Thyroid gland (tissue), 4 donors: ENCODE measurements around the gene HMGCLL1. TPM values are rescaled to one million over a fixed set of nuclear protein-coding genes. Genes with fewer than 3 reads are reported as not detected.

Experiments used
- DNase-seq, 2 donors: peaks; one replicate each; pipeline ENCODE4 v3.0.0-alpha.2; 2019
- H3K27ac ChIP-seq, 3 donors: fragments of 200-600 bp; sonication (generic); 1 replicate in 2 of 3; 2 replicates in 1 of 3; pipeline ENCODE4 v1.5.1; 2016 to 2019; ENCODE audit warnings: mild to moderate bottlenecking in 1 of 3, moderate library complexity in 1 of 3
- H3K27me3 ChIP-seq: fragments of 200-600 bp; sonication (generic); one replicate; pipeline ENCODE4 v1.5.1; 2019
- H3K36me3 ChIP-seq, 2 donors: fragments of 200-600 bp; sonication (generic); one replicate each; pipeline ENCODE4 v1.5.1; 2016 to 2019
- H3K4me1 ChIP-seq, 2 donors: fragments of 200-600 bp; sonication (generic); one replicate each; pipeline ENCODE4 v1.5.1; 2017 to 2019
- H3K4me3 ChIP-seq, 3 donors: fragments of 200-600 bp; sonication (generic); replicated peaks in 1 of 3; 1 replicate in 2 of 3; 2 replicates in 1 of 3; pipeline ENCODE4 v1.5.1; 2016; ENCODE audit warnings: mild to moderate bottlenecking in 1 of 3
- H3K9me3 ChIP-seq: fragments of 200-600 bp; sonication (generic); one replicate; pipeline ENCODE4 v1.5.1; 2017
- CTCF ChIP-seq, 6 experiments: fragments of 200-600 bp in 3 of 6; fragments of 450-650 bp in 3 of 6; sonication (generic) in 3 of 6; IDR thresholded peaks; one replicate each; pipeline ENCODE4 v1.5.1; 2016 to 2019; ENCODE audit warnings: antibody characterized with exemption in 6 of 6, mild to moderate bottlenecking in 2 of 6, inconsistent platforms in 1 of 6, moderate library complexity in 1 of 6
- POLR2A ChIP-seq, 2 donors: fragments of 450-650 bp; IDR thresholded peaks; one replicate each; pipeline ENCODE4 v1.6.1; 2017; ENCODE audit warnings: antibody characterized with exemption in 2 of 2, mild to moderate bottlenecking in 2 of 2, moderate library complexity in 1 of 2
- WGBS, 2 donors: methylation state at CpG; one replicate each; pipeline ENCODE4 v1.1.5; 2017; 5-methylcytosine and 5-hydroxymethylcytosine counted together
- intact Hi-C: fragments of 100-400 bp; cut with DNase I; formaldehyde crosslinking; loops from one replicate; pipeline ENCODE4 v1.15.1; 2023
- total RNA-seq, 4 donors: library from RNA; depleted of rRNA; stranded (reverse); fragments of >200 nt; gene quantifications; one replicate each; pipeline ENCODE4 v1.2.3, GENCODE V29; 2016

HMGCLL1 gene
- total RNA-seq, 4 donors from 2014 or later, result 0.25 to 2.1 (median 1.1) TPM

GRCh38 chr6:55490871-55491270 is 88.1 kb downstream of the HMGCLL1 start:
- no peak overlapping the region for H3K4me3 ChIP-seq
- H3K27ac ChIP-seq, result no peak overlapping the region
- no peak for TF ChIP-seq POLR2A (IDR thresholded peaks at IDR 0.05)
- no peak for TF ChIP-seq CTCF (IDR thresholded peaks at IDR 0.05)
- H3K27me3 ChIP-seq, result no peaks in the 10 kb centered on the region
- H3K9me3 ChIP-seq, result no peaks in the 10 kb centered on the region
- H3K4me1 ChIP-seq, result no peaks in the 10 kb centered on the region
- intact Hi-C loops, result no loop called here
- DNase-seq, result no peak
- H3K36me3 ChIP-seq, result no peaks in the 10 kb centered on the region

- Histone ChIP-seq H3K27me3 (no peaks in the 10 kb centered on the region), H3K4me3 (no peak overlapping the region), H3K27ac (no peak overlapping the region), H3K9me3 (no peaks in the 10 kb centered on the region), H3K36me3 (no peaks in the 10 kb centered on the region), H3K4me1 (no peaks in the 10 kb centered on the region)
- WGBS, 2 donors, result 88 to 90% methylated on average over 3 of the region's 3 CpGs
- intact Hi-C loops, result no loop called here
- DNase-seq, result no peak
- TF ChIP-seq CTCF (IDR thresholded peaks at IDR 0.05) (no peak), POLR2A (IDR thresholded peaks at IDR 0.05) (no peak)
Measured at GRCh38 chr6:55474382-55474781, 104.6 kb downstream of the HMGCLL1 start.

- DNase-seq, result no peak
Measured at GRCh38 chr6:55473722-55474121, 105.3 kb downstream of the HMGCLL1 start.

GRCh38 chr6:55469951-55470366 is 109.0 kb downstream of the HMGCLL1 start:
- H3K4me3 ChIP-seq, result no peak overlapping the region
- H3K27me3 ChIP-seq, result no peaks in the 10 kb centered on the region
- no peaks in the 10 kb centered on the region for H3K4me1 ChIP-seq
- H3K9me3 ChIP-seq, result no peaks in the 10 kb centered on the region
- no peaks in the 10 kb centered on the region for H3K36me3 ChIP-seq
- no peak for DNase-seq
- H3K27ac ChIP-seq, result no peak overlapping the region
- no peak for TF ChIP-seq CTCF (IDR thresholded peaks at IDR 0.05)
- no peak for TF ChIP-seq POLR2A (IDR thresholded peaks at IDR 0.05)
- 55 to 59% methylated on average over 5 of the region's 5 CpGs for WGBS, 2 donors
- intact Hi-C loops, result no loop called here

More at GRCh38 chr6:55473722-55474121, 105.3 kb downstream of the HMGCLL1 start:
- Histone ChIP-seq H3K4me1 (no peaks in the 10 kb centered on the region), H3K9me3 (no peaks in the 10 kb centered on the region), H3K36me3 (no peaks in the 10 kb centered on the region), H3K4me3 (no peak overlapping the region), H3K27ac (no peak overlapping the region), H3K27me3 (no peaks in the 10 kb centered on the region)
- WGBS, 2 donors, result 98 to 100% methylated on average over 1 of the region's 1 CpG
- intact Hi-C loops, result no loop called here
- TF ChIP-seq CTCF (IDR thresholded peaks at IDR 0.05) (no peak), POLR2A (IDR thresholded peaks at IDR 0.05) (no peak)

GRCh38 chr6:55456016-55456415 is 123.0 kb downstream of the HMGCLL1 start:
- Histone ChIP-seq H3K9me3 (no peaks in the 10 kb centered on the region), H3K4me1 (no peaks in the 10 kb centered on the region), H3K27me3 (no peaks in the 10 kb centered on the region), H3K4me3 (no peak overlapping the region), H3K27ac (no peak overlapping the region), H3K36me3 (no peaks in the 10 kb centered on the region)
- 91% methylated on average over 3 of the region's 3 CpGs for WGBS, 2 donors
- TF ChIP-seq CTCF (IDR thresholded peaks at IDR 0.05) (no peak), POLR2A (IDR thresholded peaks at IDR 0.05) (no peak)
- DNase-seq, result no peak
- intact Hi-C loops, result no loop called here
